GM21526 (cell line): Measurements from ENCODE around the gene NKIRAS1.
A peak's percentile ranks its signal among the peaks of the same experiment; 100 is the strongest.
"Not testable (repeated sequence)": the region's sequence is repeated elsewhere in the genome, so short reads cannot be mapped to it uniquely, and the experiment has no call there.

ENCODE experiments used
- ATAC-seq: cut with Tn5 transposase; IDR thresholded peaks from one replicate; pipeline ENCODE4 v1.9.1; 2021; ENCODE audit warnings: moderate library complexity; ENCODE audit not compliant: unreplicated experiment, low FRiP score

The NKIRAS1 gene

DNA sequence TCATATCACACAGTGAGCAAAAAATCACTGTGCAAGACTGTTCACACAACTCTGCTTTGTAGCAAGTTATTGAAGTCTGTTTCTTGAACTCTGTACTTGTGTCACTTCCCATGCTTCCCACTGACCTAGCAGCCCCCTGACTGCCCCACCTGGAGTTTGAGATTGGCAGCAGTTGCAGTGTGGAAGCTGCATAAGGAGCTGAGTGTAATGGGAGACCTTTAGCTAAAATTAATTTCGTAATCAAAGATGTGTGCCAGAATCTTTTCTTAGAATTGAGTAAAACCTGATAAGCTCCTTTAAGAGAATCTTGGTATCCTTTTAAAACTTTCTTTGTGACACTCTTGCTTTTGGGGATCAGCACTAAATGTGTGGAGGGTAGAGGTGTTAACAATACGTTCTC, 42.8 kb downstream of the NKIRAS1 start:
- ATAC-seq = no peak

- ATAC-seq = no peak
Measured at GRCh38 chr3:23872330-23872729, 44.5 kb downstream of the NKIRAS1 start.

- not testable (repeated sequence) for ATAC-seq
Measured at GRCh38 chr3:23871361-23871760, 45.4 kb downstream of the NKIRAS1 start.

GRCh38 chr3:23870663-23871043, 46.1 kb downstream of the NKIRAS1 start:
- ATAC-seq = not testable (repeated sequence)

DNA sequence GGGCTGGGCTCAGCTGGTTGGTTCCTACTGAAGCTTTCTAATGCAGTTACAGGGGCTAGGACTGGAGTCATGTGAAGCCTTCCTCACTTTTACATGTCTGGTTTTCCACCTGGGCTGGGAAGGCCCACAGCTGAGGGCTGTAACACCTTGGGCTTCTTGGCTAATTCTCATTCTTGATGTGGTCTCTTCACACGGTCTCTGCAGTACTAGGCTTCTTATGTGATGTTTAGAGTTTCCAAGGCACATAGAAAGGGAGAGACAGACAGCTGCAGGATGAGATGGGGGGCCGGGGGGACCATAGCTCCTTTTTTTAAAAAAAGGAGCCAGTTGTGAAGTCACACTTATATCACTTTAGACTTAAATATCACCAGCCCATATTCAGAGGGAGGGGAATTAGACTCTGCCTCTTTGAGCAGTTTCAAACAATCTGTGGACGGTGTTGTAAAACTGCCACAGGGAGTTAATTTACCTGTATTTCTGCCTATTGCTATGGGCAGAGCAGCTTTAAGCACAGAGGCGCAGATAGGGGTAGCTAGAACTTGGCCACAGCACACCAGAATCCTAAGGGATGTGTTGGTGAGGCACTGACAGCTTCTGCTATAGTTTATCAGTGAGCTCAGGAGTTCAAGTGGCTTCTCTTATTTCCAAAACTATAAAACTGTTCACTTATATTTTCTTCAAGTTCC, 46.7 kb downstream of the NKIRAS1 start:
- no peak for ATAC-seq

- ATAC-seq = no peak
Measured at GRCh38 chr3:23867838-23868237, 49.0 kb downstream of the NKIRAS1 start.

DNA sequence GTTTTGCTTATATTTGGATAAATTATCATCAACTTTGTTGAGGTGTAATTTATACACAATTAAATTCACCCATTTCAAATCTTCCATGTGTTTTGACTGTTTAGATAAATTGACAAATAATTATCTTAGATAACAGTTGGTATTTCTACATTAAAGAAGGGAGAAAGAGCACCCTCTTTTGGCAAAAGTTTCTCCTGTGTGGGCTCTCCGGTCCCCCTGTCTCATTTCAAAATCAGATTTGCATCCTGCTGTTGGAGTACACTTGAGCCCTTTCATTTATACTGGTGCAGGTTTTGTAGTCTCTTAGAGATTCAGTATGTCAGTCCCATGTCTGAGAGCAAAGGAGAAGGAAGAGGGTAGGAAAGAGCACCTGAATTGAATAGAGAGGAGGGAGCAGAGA, 49.4 kb downstream of the NKIRAS1 start:
- no peak for ATAC-seq

DNA sequence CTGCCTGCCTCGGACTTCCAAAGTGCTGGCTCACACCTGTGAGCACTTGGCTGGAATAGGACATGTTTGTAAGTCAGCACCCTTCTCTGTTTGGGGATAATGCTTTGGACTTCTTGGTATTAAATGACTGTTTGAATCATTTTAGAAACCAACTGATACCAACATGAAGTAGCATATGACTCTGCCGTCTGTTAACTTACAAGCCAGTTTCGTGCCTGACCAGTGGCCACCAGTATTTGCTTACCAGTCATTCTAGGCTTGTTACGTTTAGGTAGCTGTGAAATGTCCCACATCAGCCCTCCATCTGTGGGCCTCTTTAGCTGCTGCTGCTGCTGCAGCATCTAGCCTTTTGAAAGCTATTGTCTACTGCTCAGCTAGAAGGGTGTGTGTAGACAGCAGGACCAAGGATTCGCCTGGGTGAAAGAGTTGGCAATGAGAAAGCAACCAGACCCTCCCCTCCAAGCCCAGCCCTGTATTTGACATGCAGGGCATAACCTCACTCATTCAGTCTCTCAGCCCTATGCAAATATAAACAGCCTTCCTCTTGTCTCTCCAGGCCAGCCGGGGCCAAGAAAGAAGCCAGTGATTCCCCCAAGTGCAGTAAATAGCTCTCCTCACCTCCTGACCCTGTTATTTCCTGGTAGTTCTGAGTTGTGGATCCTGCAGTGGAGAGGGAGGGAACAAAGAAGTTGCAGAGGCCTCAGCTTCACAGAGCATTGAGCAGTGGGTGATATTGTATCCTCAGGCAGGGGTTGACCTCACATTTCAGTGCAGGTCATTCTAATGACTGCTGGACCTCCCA, 51.0 kb downstream of the NKIRAS1 start:
- ATAC-seq = peak; percentile 61

DNA sequence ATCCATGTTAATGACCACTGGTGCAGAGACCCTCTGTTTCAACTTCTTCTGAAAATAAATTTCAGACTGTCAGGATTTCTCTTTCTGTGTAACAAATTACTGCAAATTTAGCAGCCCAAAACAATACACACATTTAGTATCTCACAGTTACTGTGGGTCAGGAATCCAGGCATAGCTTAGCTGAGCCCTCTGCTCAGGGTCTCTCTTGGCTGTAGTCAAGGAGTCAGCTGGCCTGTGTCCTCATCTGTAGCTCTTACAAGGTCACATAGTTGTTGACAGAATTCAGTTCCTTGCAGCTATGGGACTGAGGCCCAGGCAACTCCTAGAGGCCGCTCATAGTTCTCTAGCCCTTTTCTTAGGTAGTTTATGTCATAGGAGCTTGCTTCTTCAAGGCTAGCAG, 51.9 kb downstream of the NKIRAS1 start:
- ATAC-seq = no peak

GRCh38 chr3:23863060-23863459, 53.7 kb downstream of the NKIRAS1 start:
- no peak for ATAC-seq

DNA sequence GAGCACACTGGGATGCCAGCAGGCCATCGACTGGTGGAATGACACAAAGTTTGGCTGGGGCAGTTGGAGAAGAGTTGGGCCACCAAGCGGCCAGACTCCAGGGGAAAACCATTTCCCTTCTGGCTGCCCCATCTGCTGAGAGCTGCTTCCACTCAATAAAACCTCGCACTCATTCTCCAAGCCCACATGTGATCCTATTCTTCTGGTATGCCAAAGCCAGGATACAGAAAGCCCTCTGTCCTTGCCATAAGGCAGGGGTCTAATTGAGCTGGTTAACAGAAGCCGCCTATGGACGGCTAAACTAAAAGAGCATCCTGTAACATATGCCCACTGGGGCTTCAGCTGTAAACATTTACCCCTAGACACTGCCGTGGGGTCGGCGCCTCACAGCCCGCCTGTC, 55.1 kb downstream of the NKIRAS1 start:
- no peak for ATAC-seq

- no peak for ATAC-seq
Measured at GRCh38 chr3:23859839-23860382, 56.9 kb downstream of the NKIRAS1 start.

DNA sequence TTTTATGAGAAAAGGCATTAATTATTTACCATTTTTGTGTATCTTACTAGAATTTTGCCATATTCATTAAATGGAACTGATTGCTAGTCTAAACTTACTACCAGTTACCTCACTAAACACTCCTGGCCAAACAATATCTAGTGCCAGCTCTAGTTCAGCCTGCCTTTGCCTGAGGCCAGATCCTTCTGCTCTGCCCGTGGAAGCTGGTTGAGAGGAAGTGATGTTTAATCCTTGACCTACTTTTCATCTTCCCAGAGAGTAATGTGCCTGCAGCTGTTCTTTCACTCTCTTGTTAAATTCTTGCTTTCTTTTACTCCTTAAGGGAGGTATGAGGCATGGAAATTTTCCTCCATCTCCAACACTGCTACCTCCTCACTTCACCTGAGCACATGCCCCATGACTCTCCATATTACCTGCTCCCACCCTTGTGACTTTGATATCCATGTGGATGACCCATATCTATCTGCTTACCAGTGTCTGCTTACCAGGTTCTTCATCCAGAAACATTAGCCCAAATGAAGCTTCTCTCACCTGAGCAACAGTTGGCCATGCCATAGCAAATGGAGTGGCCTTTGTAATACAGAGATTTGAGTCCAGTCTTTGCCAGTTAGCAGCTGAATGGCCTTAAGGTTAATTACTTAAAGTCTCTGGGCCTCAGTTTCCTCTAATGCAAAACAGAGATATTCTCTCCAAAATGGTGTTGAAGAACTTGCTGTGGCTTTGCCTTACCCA, 57.6 kb downstream of the NKIRAS1 start:
- ATAC-seq = no peak

GRCh38 chr3:23856286-23856685, 60.5 kb downstream of the NKIRAS1 start:
- no peak for ATAC-seq

- ATAC-seq = not testable (repeated sequence)
Measured at GRCh38 chr3:23849462-23849861, 67.3 kb downstream of the NKIRAS1 start.

DNA sequence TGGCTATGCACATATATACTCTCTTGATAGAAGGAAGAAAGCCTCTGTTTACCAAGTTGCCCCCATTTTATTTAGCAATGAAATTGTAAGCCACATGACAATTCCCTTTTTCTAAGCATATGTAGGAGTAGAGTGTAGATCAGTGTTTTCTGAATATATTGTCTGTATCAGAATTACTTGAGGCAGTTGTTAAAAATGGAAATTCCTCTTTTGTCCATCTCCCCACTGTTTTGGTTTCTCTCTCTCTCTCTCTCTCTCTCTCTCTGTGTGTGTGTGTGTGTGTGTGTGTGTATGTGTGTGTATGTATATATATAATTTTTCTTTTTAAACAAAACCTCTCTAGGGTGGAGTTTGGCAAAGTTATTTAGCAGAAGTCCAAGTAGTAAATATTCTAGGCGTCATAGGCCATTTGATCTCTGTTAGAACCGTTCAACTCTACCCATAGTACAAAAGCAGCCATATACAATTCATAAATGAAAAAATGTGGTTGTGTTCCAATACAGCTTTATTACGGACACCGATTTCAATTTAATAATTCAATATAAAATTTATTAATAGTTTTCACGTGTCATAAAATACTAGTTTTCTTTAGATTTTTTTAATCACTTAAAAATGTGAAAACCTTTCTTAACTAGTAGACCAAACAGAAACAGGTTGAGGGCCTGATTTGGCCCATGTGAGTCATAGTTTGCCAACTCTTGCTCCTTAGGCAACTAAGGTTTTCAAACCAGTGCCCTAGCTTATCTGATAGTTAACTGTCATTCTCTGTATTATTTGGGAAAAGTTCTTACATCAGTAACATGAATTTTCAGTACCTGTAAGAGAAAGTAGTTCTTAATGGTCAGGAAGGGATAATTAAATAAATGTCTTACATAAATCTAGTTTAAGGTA, 71.2 kb downstream of the NKIRAS1 start:
- no peak for ATAC-seq

DNA sequence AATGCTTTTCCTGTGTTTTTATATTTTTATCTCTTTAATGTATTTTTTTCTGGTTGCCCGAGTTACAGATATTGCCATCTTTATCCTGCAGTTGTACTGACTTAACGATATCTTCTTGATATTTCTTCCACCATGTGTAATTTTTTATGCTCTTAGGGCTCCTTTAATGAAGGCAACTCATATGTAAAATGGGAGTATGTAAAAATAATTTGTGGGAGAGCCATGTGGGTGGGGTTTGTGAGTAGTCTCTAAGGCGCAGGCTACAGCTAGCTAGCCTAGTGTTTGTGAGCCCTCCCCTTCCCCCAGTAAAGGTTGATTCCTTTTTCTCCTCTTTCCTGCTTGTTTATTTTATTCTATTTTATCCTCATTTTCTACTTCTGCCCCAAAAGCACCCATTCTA, 72.9 kb downstream of the NKIRAS1 start:
- ATAC-seq = no peak
